Urothelium cell line (cell line): ENCODE measurements around the gene CATSPER1.

Experiments used
- DNase-seq: peaks from one replicate; pipeline ENCODE4 v3.0.0; 2011; ENCODE audit warnings: low spot score, mixed read lengths
- FAIRE-seq: peaks from 2 replicates; lab custom pipeline; 2011; peaks lifted over from hg19 to GRCh38; lab: Jason Lieb, UNC

Gene CATSPER1

DNA sequence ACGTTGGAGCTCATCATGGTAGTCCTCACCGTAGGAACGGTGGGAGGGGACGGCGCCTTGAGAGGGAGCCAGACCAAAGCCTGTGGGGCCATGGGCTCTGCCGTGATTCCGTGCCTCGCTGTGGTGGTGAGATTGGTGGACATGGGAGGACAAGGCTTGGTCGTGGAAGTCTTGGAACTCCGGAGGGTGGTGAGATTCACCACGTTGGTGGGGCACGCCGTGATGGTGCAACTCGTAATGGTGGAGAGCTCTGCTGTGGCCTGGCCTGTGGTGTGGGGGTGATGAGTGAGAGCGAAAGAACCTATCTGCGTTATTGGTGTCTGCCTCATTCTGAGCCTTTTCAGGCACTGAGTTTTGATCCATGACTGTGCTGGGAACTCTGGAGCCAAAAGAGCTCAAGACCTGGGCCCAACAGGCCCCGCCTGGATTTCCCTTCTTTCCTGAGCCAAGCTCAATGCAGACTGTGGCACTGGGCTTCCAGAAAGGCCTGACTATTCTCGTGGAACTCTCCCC lies at the start of gene CATSPER1:
TSS of gene CATSPER1 (minus strand) at position 463 of the 513 bp plus-strand sequence. CDS start at position 363, 100 bp downstream.
- no peak for DNase-seq
- FAIRE-seq = no peak

GRCh38 chr11:66075273-66075672 lies 49.0 kb upstream of the CATSPER1 start:
- DNase-seq (no peak), FAIRE-seq (no peak)

- DNase-seq (no peak), FAIRE-seq (no peak)
Measured at GRCh38 chr11:66073669-66074068, 47.4 kb upstream of the CATSPER1 start.

DNA sequence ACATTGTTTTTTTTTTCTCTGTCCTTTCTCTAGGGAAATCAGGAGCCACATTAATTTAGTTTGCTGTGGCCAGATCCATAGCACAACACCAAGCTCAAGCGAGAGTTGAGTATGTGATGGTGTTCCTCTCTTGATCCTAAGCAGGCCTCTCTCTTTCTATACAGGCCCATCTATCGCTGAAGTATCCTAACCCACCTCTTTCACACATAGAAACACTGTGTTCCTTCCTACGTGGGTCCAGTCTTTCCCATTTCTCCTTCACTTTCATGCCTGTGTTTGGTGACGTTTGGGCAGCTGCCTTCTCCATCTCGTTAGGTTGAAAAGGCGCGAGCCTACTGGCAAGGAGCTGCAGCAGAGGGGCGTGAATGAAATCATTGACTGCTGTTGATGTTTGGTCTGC lies 46.2 kb upstream of the CATSPER1 start:
- no peak for DNase-seq
- FAIRE-seq = no peak

DNA sequence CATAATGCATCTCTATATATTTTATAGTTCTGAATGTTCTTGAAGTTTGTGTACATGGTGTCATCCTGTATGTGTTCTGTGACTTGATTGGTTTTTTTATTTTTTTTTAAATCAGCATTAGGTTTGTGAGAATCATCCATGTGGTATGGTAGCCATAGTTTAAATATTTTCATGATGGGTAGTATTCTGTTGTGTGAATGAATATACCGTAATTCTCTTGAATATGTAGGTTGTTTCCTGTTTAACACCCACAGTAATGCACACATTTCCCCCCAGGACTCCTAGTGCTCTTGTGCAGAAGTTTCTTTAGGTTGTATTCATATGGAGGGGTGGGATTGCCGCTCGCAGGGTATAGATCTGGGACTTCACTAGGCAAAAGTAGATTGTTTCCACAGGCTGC lies 45.8 kb upstream of the CATSPER1 start:
- no peak for DNase-seq

DNA sequence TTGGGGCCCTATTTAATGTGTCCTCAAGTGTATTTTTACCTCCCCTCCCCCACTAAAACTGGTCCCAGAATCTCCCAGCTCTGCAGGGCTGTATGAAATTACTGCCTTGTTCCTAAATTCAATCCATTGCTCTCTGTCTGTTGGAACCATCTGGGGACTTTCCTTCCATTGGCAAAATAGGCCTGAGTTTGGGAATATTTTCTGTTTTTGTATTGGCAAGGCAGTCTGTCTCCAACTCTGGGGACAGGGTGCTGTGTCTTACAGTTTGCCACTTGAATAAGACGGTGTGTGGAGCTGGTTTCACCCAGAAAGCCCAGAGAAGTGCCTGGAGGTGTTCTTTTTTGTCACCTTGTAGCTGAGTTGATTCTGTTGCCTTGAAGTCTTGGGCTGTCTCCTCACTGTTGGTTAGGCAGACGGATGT lies 45.1 kb upstream of the CATSPER1 start:
- FAIRE-seq = no peak

More for the DNA sequence above, 45.8 kb upstream of the CATSPER1 start:
- no peak for FAIRE-seq

DNA sequence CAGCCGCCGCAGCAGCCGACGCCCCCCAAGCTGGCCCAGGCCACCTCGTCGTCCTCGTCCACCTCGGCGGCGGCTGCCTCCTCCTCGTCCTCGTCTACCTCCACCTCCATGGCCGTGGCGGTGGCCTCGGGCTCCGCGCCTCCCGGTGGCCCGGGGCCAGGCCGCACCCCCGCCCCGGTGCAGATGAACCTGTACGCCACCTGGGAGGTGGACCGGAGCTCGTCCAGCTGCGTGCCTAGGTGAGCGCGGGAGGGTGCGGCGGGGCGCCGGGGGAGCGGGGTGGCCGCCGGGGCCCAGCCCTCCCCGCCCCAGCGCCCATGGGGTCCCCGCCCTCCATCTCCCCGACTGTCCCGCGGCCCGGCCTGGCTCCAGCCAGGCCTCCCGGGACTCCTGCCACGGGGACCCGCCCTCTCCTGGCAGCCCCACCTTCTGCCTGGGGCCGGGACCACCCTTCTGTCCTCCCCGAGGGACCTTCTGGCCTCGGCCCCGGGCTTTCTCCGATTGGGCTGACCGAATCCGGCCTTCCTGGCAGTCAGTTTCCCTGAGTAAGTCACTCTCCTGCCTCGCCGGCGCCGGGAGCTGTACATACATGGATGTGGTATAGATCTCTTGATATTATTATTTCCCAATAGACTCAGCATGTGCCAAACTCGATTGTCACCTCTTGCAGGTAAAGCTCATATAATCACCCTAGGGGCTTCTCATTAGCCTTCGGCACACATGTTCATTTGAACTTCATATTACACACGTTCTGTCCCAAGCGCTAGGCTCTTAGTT lies 44.5 kb upstream of the CATSPER1 start:
- DNase-seq (peak; percentile 41), FAIRE-seq (no peak)

More for the DNA sequence above, 45.1 kb upstream of the CATSPER1 start:
- no peak for DNase-seq

DNA sequence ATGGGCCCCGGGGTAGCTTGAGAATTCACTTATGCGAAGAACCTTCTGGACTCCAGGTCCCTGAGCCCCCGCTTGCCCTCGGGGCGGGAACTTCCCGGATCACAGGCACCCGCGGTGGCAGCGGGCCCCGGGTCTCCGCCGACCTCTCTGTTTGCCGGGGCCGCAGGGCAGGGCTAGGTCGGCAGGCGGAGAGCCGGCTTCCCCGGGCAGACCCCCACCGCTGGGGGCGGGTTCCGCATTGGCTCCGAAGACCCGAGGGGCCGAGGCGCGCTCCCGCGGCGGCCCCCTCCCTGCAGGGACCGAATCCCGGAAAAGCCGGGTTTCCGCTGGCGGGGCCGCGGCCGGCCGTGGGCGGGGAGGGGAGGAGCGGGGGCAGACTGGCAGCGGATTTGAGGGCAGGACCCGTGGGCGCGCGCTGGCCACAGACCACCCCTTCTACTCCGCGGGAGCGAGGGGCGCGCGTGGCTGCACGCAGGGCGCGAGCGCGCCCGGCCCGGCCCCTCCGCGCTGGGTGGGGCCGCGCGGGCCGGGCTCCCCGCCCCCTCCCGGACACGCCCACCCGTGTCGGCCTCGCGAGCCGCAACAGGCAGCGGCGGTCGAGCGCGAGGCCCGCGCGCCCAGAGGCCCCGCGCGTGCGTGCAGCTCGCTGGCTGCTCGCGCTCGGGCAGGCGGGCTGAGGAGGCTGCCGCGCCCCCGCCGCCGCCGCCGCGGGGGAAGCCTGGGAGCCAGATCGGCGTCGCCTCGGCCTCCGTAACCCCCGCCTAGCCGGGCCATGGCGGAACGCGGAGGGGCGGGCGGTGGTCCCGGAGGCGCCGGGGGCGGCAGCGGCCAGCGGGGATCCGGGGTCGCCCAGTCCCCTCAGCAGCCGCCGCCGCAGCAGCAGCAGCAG lies 43.7 kb upstream of the CATSPER1 start, which contains the start of gene PACS1:
TSS of gene PACS1 (plus strand) at position 558 of the 889 bp plus-strand sequence. CDS start at position 773, 215 bp downstream.
- DNase-seq (peak; percentile 86), FAIRE-seq (peak; percentile 79)

- FAIRE-seq = no peak
Measured at GRCh38 chr11:66068923-66069714, 42.8 kb upstream of the CATSPER1 start.

GRCh38 chr11:66068154-66068821 lies 42.0 kb upstream of the CATSPER1 start:
- FAIRE-seq = no peak
- peak; percentile 76 for DNase-seq

More at GRCh38 chr11:66068923-66069714, 42.8 kb upstream of the CATSPER1 start:
- DNase-seq = peak; percentile 30

- DNase-seq (no peak), FAIRE-seq (no peak)
Measured at GRCh38 chr11:66067640-66068039, 41.4 kb upstream of the CATSPER1 start.

DNA sequence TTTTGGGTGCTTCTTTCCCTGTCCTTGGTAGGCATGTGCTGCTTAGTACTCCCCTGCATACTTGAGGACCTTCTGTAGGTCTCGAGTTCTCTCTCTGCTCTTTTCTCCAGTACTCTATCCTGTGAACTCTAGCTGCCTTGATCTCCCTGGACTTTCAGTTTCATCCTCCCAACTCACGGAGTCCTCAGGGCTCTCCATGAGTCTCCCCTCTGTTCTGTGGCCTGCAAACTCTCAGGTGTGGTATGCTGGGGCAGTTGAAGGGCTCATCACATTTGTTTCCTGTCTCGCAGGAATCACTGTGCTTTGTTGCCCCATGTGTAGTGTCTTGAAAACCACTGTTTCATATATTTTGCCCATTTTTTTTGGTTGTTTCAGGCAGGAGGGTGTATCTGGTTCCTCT lies 40.5 kb upstream of the CATSPER1 start:
- FAIRE-seq (no peak), DNase-seq (no peak)

- no peak for FAIRE-seq
- DNase-seq = no peak
Measured at GRCh38 chr11:66064571-66064970, 38.3 kb upstream of the CATSPER1 start.

DNA sequence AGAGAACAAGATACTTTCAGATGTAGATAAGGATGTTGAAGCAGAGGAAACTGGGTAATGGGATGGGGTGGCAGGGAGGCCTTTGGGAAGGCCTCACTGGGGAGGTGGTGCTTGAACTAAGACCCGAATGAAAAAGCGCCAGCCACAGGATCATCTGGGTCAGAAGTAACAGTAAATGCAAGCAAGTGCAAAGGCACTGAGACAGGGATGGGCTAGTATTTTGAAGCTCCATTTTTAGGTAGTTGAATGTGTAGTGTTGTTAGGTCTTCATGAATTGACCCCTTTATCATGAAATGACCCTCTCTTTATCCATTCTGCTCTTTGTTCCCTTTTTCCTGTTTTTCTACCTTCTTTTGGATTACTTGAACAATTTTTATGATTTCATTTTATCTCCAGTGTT lies 37.6 kb upstream of the CATSPER1 start:
- DNase-seq (no peak), FAIRE-seq (no peak)

DNA sequence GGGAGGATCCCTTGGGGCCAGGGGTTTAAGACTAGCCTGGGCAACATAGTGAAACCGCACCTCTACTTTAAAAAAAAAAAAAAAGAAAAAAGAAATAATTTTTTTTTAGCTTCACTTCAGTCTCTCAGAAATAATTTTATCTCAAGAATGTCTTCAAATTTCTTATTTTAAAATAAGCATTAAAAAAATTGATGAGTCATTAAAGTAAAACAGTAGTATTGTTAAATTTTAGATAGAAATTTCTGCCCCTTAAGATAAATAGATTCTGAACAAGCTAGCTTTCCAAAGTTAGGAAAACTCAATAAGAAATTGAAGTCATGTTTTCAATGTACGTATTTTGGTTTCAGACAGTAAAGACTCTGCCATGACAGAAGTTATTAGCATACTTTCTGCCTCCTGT lies 36.1 kb upstream of the CATSPER1 start:
- no peak for FAIRE-seq
- DNase-seq = no peak

DNA sequence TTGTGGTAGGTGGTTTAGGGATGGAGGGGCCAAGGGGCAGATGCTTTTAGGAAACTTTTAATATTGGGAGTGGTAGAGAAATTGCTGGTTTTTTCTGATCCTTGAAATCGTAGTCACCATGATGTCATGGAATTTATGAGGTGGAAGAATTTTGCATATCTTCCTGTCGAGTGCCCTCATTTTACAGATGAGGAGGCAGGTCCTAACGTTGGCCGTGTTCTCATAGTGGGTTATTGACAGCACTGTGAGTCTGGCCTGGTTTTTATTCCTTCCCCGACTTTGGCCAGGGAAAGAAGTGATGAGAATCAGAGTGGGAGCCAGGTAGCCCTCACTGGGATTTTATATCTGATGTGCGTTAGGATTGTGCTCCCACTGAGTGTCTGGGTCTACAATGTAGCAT lies 35.0 kb upstream of the CATSPER1 start:
- FAIRE-seq = no peak
- DNase-seq = no peak

DNA sequence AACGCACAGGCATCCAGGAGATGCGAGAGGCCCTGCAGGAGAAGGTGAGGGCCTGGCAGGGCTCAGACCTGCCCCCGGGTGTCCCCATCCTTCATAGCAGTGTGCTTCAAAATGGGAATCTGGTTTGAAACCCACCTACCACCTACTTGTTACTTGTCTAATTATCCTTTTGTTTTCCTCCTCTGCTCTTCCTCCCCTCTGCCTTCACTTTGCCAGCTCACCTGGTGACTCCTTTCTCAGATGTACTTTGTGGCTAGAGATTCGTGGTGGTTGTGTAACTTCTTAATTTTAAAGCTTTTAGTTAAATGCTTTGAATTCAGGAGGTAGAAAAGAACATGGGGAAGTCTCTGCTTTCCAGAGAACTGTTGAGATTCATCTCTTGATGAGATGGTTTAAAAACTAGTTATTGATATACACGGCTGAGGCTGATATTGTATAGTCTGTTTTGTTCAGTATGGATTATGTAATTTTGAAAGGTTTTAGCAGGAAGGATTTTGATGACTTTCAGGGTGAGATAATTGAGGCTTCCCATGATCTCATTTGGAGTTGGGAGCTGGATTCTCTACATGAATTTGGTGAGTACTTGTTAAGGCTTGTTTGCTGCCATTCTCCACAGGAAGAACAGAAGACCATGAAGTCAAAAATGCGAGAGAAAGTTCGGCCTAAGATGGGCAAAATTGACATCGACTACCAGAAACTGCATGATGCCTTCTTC lies 33.8 kb upstream of the CATSPER1 start:
- no peak for FAIRE-seq
- no peak for DNase-seq

DNA sequence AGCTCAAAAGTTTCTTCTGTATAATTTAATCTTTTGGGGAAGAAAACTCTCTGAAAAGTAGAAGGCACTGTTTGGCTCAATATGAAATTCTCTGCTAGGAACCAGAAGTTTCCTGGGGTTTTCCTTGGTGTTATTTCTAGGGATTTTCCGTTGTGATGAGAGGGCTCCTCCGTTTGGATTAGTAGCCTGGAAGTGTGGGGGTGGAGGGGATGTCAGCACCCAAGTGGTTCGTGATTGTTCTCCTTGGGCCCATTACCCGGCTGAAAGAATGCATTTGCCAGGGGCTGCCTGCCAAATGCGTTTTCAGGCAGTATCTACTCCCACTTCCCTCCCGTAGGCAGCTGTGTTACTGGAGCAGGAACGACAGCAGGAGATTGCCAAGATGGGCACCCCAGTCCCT lies 30.2 kb upstream of the CATSPER1 start:
- FAIRE-seq (no peak), DNase-seq (no peak)

GRCh38 chr11:66055021-66055420 lies 28.7 kb upstream of the CATSPER1 start:
- DNase-seq (no peak), FAIRE-seq (no peak)

GRCh38 chr11:66052664-66052982 lies 26.3 kb upstream of the CATSPER1 start:
- FAIRE-seq (no peak), DNase-seq (no peak)
